Activated CD4-positive, alpha-beta memory T cell treated with anti-CD3 and anti-CD28 coated beads for 36 hours (primary cell): ENCODE results near the gene PIK3CG. TPM values are rescaled to one million over a fixed set of nuclear protein-coding genes. Genes with fewer than 3 reads are reported as not detected.
"Not testable (repeated sequence)": the region's sequence is repeated elsewhere in the genome, so short reads cannot be mapped to it uniquely, and the experiment has no call there.

Experiments
- CTCF ChIA-PET: fragments of 350-600 bp; sonication (Branson Sonifier 250); formaldehyde crosslinking; loops from one replicate; lab custom pipeline; 2021; ENCODE audit warnings: antibody characterized with exemption, inconsistent platforms; lab: Charles Lee
- POLR2A ChIA-PET: fragments of 350-600 bp; sonication (Branson Sonifier 250); formaldehyde crosslinking; loops from one replicate; lab custom pipeline; 2021; ENCODE audit warnings: antibody characterized with exemption; lab: Charles Lee
- DNase-seq: peaks from one replicate; pipeline ENCODE4 v3.0.0-alpha.2; 2020
- H3K27ac Mint-ChIP-seq: one replicate; pipeline ENCODE4 v1.8.0; 2021; ENCODE audit warnings: mixed read lengths
- H3K27me3 Mint-ChIP-seq: one replicate; pipeline ENCODE4 v1.8.0; 2021; ENCODE audit warnings: mixed read lengths
- H3K36me3 Mint-ChIP-seq: one replicate; pipeline ENCODE4 v1.8.0; 2021; ENCODE audit warnings: mixed read lengths
- H3K4me1 Mint-ChIP-seq: one replicate; pipeline ENCODE4 v1.8.0; 2021; ENCODE audit warnings: low read depth, mixed read lengths
- H3K4me3 Mint-ChIP-seq: one replicate; pipeline ENCODE4 v1.8.0; 2021; ENCODE audit warnings: mild to moderate bottlenecking, mixed read lengths
- H3K9me3 Mint-ChIP-seq: one replicate; pipeline ENCODE4 v1.8.0; 2021; ENCODE audit warnings: mixed read lengths
- intact Hi-C: fragments of 100-400 bp; cut with micrococcal nuclease; formaldehyde crosslinking; loops from one replicate; pipeline ENCODE4 v1.15.1; 2023
- total RNA-seq, 2 experiments: library from RNA; stranded (reverse); gene quantifications; one replicate each; pipeline ENCODE4 v1.2.3, GENCODE V29; 2021

PIK3CG gene
- total RNA-seq, 2 experiments from 2014 or later = 10.9 to 11.3 TPM

DNA sequence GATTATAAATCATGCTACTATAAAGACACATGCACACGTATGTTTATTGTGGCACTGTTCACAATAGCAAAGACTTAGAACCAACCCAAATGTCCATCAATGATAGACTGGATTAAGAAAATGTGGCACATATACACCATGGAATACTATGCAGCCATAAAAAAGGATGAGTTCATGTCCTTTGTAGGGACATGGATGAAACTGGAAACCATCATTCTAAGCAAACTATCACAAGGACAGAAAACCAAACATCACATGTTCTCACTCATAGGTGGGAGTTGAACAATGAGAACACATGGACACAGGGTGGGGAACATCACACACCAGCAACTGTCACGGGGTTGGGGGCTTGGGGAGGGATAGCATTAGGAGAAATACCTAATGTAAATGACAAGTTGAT, 59.4 kb downstream of the PIK3CG start:
- H3K36me3 Mint-ChIP-seq, CTCF ChIA-PET: not testable (repeated sequence)
- H3K9me3 Mint-ChIP-seq = peaks cover 37% of the 10 kb centered on the region

DNA sequence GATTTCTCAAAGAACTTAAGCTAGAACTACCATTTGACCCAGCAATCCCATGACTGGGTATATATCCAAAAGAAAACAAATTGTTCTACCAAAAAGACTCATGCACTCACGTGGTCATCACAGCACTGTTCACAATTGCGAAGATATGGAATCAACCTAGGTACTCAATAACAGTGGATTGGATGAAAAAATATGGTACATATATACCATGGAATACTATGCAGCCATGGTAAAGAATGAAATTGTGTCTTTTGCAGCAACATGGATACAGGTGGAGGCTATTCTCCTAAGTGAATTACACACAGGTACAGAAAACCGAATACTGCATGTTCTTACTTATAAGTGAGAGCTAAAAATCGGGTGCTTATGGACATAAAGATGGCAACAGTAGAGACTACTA, 61.8 kb downstream of the PIK3CG start:
- Mint-ChIP-seq H3K36me3 (no peaks in the 10 kb centered on the region), H3K27me3 (no peaks in the 10 kb centered on the region)
- POLR2A ChIA-PET = no interaction called here

More for the DNA sequence above, 59.4 kb downstream of the PIK3CG start:
- intact Hi-C loops, H3K4me1 Mint-ChIP-seq, H3K27me3 Mint-ChIP-seq, DNase-seq, H3K4me3 Mint-ChIP-seq, POLR2A ChIA-PET, H3K27ac Mint-ChIP-seq: not testable (repeated sequence)

DNA sequence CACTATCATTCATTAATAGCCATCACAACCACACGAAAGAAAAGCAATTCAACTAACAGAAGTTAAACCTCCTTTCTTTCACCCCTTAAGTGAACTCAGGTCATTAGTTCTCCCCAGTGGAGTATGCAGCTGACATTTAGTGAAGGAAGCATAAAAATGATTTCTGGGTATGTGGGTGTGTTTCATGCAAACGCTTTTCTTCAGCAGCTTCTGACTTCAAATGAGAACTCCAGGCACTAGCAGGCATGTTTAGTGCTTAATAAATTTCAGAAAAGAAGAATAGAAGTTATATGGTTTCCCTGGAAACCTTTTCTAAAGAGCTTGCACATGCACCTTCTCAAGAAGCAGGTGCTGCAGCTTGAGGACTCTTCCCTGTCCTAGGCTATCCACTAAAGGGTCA, 62.5 kb downstream of the PIK3CG start:
- Mint-ChIP-seq H3K36me3 (no peaks in the 10 kb centered on the region), H3K4me1 (no peaks in the 10 kb centered on the region), H3K4me3 (no peak overlapping the region), H3K9me3 (peaks cover 13% of the 10 kb centered on the region), H3K27me3 (no peaks in the 10 kb centered on the region), H3K27ac (no peak overlapping the region)
- DNase-seq = no peak
- intact Hi-C loops = no loop called here
- CTCF ChIA-PET = no interaction called here
- POLR2A ChIA-PET = no interaction called here

More for the DNA sequence above, 61.8 kb downstream of the PIK3CG start:
- no peak overlapping the region for H3K27ac Mint-ChIP-seq
- intact Hi-C loops = no loop called here
- CTCF ChIA-PET = no interaction called here
- peaks cover 19% of the 10 kb centered on the region for H3K9me3 Mint-ChIP-seq
- H3K4me1 Mint-ChIP-seq = no peaks in the 10 kb centered on the region
- no peak for DNase-seq
- no peak overlapping the region for H3K4me3 Mint-ChIP-seq

DNA sequence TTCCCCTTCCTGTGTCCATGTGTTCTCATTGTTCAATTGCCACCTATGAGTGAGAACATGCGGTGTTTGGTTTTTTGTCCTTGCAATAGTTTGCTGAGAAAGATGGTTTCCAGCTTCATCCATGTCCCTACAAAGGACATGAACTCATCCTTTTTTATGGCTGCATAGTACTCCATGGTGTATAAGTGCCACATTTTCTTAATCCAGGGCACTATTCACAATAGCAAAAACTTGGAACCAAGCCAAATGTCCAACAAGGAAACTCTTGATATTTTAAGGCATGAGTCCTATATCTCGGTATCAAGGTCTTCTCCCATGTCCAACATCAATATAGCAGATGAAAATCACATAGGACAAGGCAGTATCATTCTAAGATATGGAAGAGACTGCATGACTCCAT, 64.5 kb downstream of the PIK3CG start:
- intact Hi-C loops, DNase-seq, CTCF ChIA-PET, H3K36me3 Mint-ChIP-seq, H3K27ac Mint-ChIP-seq, H3K27me3 Mint-ChIP-seq, POLR2A ChIA-PET, H3K4me1 Mint-ChIP-seq, H3K9me3 Mint-ChIP-seq, H3K4me3 Mint-ChIP-seq: not testable (repeated sequence)

DNA sequence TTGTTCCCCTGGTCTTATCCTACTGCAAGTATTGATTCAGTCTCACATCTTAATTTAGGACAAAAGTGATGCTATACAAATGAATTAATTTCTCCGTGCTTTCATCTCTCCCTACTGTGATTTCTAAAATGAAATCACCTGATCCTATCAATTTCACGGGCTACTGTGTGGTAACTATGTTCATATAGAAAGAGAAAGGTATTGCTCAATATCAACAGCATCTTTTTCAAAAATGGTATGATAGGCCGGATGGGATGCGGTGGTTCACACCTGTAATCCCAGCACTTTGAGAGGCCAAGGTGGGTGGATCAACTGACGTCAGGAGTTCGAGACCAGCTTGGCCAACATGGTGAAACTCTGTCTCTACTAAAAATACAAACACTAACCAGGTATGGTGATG, 71.2 kb downstream of the PIK3CG start:
- CTCF ChIA-PET = no interaction called here
- H3K4me3 Mint-ChIP-seq = no peak overlapping the region
- no peaks in the 10 kb centered on the region for H3K36me3 Mint-ChIP-seq
- no peaks in the 10 kb centered on the region for H3K27me3 Mint-ChIP-seq
- no peaks in the 10 kb centered on the region for H3K4me1 Mint-ChIP-seq
- intact Hi-C loops = no loop called here
- no peak overlapping the region for H3K27ac Mint-ChIP-seq
- POLR2A ChIA-PET = no interaction called here
- H3K9me3 Mint-ChIP-seq = peaks cover 6% of the 10 kb centered on the region
- DNase-seq = no peak

DNA sequence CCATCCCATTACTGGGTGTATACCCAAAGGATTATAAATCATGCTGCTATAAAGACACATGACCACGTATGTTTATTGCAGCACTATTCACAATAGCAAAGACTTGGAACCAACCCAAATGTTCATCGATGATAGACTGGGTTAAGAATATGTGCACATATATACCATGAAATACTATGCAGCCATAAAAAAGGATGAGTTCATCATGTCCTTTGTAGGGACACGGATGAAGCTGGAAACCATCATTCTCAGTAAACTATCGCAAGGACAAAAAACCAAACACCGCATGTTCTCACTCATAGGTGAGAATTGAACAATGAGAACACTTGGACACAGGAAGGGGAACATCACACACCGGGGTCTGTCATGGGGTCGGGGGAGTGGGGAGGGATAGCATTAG, 73.0 kb downstream of the PIK3CG start:
- H3K27ac Mint-ChIP-seq, POLR2A ChIA-PET, H3K9me3 Mint-ChIP-seq, H3K4me3 Mint-ChIP-seq, H3K36me3 Mint-ChIP-seq, H3K27me3 Mint-ChIP-seq, DNase-seq, CTCF ChIA-PET, H3K4me1 Mint-ChIP-seq, intact Hi-C loops: not testable (repeated sequence)

DNA sequence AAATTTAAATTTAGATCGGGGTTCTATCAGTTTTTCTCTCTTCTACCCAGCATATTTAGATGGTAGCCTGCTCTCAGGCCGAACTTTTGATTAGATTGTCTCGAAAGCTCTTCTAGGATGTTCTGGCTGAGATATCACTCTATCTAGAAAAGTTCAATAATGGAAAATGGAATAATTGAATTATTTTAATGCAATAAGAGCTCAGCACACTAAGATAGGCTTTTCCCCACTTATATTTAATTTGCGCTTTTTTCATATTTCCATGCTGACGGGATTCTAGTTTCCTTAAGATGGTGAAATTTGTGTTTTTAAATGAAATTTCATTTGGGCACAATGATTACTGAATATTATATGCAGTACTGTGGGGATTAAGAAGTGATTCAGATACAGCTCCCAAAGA, 73.7 kb downstream of the PIK3CG start:
- Mint-ChIP-seq H3K36me3 (no peaks in the 10 kb centered on the region), H3K4me1 (no peaks in the 10 kb centered on the region), H3K9me3 (peaks cover 6% of the 10 kb centered on the region), H3K27me3 (no peaks in the 10 kb centered on the region), H3K27ac (no peak overlapping the region), H3K4me3 (no peak overlapping the region)
- CTCF ChIA-PET = interaction anchor here (1.1 kb wide), 1 partner anchor 8 kb away, joined by 4 read pairs; no protein-coding TSS in a partner anchor
- no peak for DNase-seq
- POLR2A ChIA-PET = no interaction called here
- intact Hi-C loops = no loop called here

DNA sequence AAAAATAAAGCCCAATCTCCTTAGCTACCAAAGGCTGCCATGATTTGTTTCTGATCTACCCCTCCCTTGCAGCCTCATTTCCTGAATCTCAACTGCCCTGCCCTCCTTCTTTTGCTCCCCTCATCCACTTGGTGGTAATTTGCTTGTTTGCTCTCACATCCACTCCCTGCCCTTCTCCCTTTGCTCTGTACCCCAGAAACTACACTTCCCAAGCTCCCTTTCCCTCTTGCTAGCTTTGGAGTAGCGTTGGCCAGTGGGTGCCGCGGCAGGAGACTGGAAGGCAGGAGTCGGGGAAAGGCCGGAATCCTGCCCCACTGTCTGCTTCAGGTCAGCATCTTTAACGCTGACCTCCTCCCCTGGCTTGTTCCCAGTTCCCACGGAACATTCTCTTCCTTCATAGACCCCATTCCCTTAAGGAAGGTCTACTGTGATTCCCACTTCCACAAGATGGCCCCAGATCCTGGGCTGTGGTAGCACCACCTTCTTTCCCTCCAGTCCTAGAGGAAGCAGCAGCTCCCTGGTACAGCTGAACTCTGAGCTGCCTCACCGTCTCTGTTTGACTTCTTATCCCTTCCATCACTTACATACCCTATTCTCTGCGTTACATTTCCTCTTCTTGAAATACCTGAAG, 79.1 kb downstream of the PIK3CG start:
- no peaks in the 10 kb centered on the region for H3K9me3 Mint-ChIP-seq
- H3K27me3 Mint-ChIP-seq = peaks cover 2% of the 10 kb centered on the region
- H3K4me1 Mint-ChIP-seq = no peaks in the 10 kb centered on the region
- ChIA-PET POLR2A (no interaction called here), CTCF (no interaction called here)
- no peak overlapping the region for H3K4me3 Mint-ChIP-seq
- no peak for DNase-seq
- no peak overlapping the region for H3K27ac Mint-ChIP-seq
- intact Hi-C loops = loop anchor here (10.0 kb wide), 1 partner anchor 149 kb away; no protein-coding TSS in a partner anchor
- H3K36me3 Mint-ChIP-seq = no peaks in the 10 kb centered on the region

DNA sequence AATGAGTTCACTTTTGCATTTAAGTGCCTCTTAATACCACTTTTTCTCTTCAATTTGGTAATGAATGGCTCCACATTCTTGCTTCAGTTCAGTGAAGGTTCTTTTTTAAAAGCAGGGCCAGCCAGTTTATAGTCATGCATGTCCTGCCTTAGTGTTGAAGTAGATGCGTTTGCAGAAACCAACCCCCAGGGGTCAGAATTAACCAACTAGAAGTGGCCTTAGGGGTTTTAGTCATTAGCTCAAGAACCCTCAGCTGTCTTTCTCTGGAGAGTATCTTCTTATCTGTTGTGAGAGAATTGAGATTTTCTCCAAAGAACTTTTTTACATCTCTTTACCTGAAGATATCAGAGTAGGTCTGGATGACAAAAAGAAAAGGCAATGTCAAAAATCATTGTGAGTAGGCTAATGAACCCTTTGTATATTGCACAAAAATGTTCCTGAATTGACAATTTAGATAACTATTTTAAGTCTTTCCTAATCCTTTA, 82.2 kb downstream of the PIK3CG start:
- H3K36me3 Mint-ChIP-seq = no peaks in the 10 kb centered on the region

DNA sequence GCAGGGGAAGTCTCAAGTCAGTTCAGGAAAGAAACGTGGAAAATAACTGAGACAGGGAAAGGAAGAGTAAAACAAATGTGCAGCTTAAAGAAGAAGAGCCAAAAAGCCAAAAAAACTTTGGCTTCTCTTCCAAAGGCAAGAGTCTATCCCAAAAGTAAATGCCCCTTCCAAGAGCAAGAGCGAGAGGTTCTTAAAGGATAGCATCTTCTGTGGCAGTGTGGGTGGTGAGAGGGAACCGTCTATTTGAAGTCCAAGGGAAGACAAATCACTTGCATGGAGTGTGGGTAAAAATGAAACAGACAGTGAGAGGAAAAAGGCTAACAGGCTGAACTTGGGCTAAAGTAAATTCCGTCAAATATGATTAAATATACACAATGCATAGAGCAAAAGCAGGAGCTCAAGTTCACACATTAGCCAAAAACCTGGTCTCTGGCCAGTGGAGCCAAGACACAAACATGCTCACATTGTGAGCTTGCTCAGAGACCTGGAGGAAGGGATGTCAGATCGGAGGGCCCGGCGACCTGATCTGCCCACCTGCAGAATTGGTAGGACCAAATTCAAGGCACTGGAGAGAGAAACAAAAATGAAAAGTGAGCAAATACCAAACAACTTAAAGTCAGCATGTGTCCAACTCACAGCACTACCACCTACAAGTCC, 87.0 kb downstream of the PIK3CG start:
- CTCF ChIA-PET = interaction anchor here (1.1 kb wide), 1 partner anchor 195 kb away, joined by 3 read pairs; no protein-coding TSS in a partner anchor
- peaks cover 2% of the 10 kb centered on the region for H3K27me3 Mint-ChIP-seq
- H3K36me3 Mint-ChIP-seq = no peaks in the 10 kb centered on the region
- H3K9me3 Mint-ChIP-seq = peaks cover 3% of the 10 kb centered on the region
- H3K4me1 Mint-ChIP-seq = no peaks in the 10 kb centered on the region
- intact Hi-C loops = no loop called here
- no peak overlapping the region for H3K27ac Mint-ChIP-seq
- no peak for DNase-seq
- POLR2A ChIA-PET = no interaction called here
- H3K4me3 Mint-ChIP-seq = no peak overlapping the region

More for the DNA sequence above, 82.2 kb downstream of the PIK3CG start:
- Mint-ChIP-seq H3K4me3 (no peak overlapping the region), H3K4me1 (no peaks in the 10 kb centered on the region), H3K27me3 (peaks cover 2% of the 10 kb centered on the region), H3K9me3 (no peaks in the 10 kb centered on the region), H3K27ac (no peak overlapping the region)
- intact Hi-C loops = loop anchor here (1.0 to 10.0 kb wide), 2 partner anchors 152 to 203 kb away; no protein-coding TSS in a partner anchor
- POLR2A ChIA-PET = no interaction called here
- CTCF ChIA-PET = interaction anchor here (0.7 to 5.8 kb wide), 7 partner anchors 8 to 205 kb away, joined by 3 to 45 read pairs (median 4); no protein-coding TSS in a partner anchor
- DNase-seq = peak; percentile 30

DNA sequence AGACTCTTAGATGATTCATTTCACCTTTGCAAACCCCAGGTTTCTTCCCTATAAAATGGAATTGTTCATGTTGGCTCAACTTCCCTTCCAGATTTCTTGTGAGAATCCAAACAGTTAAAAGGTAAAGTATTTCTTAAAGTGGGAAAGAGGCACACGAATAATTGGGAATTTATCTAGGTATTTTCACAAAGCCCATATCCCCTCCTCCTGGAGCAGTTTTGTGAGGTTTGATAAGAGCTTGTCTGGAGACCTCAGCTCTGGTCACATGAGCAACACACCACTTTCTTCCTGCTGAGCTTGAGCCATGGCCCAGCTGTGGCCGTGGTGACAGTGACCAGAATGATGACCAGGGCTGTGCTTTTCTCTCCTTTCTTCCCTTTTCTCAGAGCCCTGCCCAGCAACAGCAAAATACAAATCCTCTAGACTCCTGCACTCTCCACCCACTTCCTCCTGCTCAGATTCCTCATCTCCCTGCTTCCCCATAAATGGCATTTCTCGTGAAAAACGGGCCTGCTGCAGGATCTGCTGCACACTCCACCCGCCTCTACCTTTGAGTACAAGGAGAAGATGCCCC, 87.7 kb downstream of the PIK3CG start:
- Mint-ChIP-seq H3K27ac (no peak overlapping the region), H3K4me3 (no peak overlapping the region), H3K36me3 (no peaks in the 10 kb centered on the region), H3K4me1 (no peaks in the 10 kb centered on the region), H3K27me3 (peaks cover 2% of the 10 kb centered on the region), H3K9me3 (peaks cover 3% of the 10 kb centered on the region)
- intact Hi-C loops = no loop called here
- DNase-seq = no peak
- CTCF ChIA-PET = interaction anchor here (0.6 to 1.1 kb wide), 2 partner anchors 194 to 857 kb away, joined by 3 read pairs; no protein-coding TSS in a partner anchor
- POLR2A ChIA-PET = no interaction called here

DNA sequence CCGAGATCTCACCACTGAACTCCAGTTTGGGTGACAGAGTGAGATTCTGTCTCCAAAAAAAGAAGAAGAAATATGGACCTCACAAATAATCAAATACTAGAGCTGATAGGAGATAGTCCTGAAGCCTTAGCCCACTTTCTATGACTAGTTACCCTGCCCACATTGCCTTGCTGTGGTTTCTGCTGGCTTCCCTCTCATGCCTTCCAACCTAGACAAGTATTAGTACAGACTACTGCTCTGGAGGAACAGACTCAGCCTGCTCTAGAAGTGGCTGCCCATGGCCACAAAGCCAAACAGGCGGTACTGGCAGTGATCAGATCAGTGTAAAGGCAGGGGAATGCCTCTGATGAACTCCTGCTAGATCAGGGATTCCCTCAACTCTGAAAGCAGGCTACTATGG, 89.8 kb downstream of the PIK3CG start:
- DNase-seq = no peak
- Mint-ChIP-seq H3K4me1 (no peaks in the 10 kb centered on the region), H3K36me3 (no peaks in the 10 kb centered on the region), H3K27ac (no peak overlapping the region), H3K27me3 (no peaks in the 10 kb centered on the region), H3K4me3 (no peak overlapping the region), H3K9me3 (peaks cover 3% of the 10 kb centered on the region)
- POLR2A ChIA-PET = no interaction called here
- CTCF ChIA-PET = no interaction called here
- intact Hi-C loops = no loop called here
